OCI-LY7 (cell line): ENCODE measurements around the gene AP1G2.

Source experiments
- CTCF ChIP-seq: fragments of 200-600 bp; sonication (generic); conservative IDR thresholded peaks from 2 replicates; pipeline ENCODE4 v1.5.1; 2014; ENCODE audit warnings: mild to moderate bottlenecking, antibody characterized with exemption, low read length, moderate library complexity, mixed read lengths
- EZH2phosphoT487 ChIP-seq: fragments of 200-600 bp; sonication (generic); IDR thresholded peaks from 2 replicates; pipeline ENCODE4 v1.6.1; 2018; ENCODE audit warnings: low read depth, borderline replicate concordance, mild to moderate bottlenecking, mixed run types, antibody characterized with exemption, low read length, moderate library complexity, mixed read lengths

GRCh38 chr14:23558346-23559009 lies 9.1 kb downstream of the AP1G2 start:
- TF ChIP-seq CTCF (no peak), EZH2phosphoT487 (no peak)
